ENCODE results near the gene LELP1. TPM values are rescaled to one million over a fixed set of nuclear protein-coding genes. Genes with fewer than 3 reads are reported as not detected.

The LELP1 gene
- total and polyA plus RNA-seq, 2 experiments from 2014 or later = not detected

DNA sequence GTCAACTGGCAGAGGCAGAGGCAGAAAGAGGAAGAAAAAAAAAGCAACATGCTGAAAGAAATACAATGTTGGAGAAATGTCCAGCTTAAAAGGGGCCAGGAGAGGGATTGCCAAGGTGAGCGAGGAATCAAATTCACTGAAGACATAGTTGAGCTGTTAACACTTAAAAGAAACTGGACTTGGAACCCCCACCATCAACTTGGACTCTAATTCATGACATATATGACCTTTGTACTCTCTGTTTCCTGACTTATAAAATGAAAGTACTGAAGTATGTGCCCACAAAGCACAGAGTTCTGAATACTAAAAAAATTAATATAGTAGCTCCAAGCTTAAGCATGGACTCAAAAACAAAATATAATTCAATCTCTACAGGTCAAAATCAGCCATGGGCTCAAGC is 30.2 kb downstream of the LELP1 start (continued):
- TF ChIP-seq ZNF462 (CRISPR knock-in tag; IDR thresholded peaks at IDR 0.05) (no peak), STAT1 (IDR thresholded peaks at IDR 0.05; ENCODE audit: unreplicated experiment) (no peak), EZH2 (IDR thresholded peaks at IDR 0.05; ENCODE audit: low read depth, unreplicated experiment) (no peak)
- TF ChIP-seq, protein P1, sequence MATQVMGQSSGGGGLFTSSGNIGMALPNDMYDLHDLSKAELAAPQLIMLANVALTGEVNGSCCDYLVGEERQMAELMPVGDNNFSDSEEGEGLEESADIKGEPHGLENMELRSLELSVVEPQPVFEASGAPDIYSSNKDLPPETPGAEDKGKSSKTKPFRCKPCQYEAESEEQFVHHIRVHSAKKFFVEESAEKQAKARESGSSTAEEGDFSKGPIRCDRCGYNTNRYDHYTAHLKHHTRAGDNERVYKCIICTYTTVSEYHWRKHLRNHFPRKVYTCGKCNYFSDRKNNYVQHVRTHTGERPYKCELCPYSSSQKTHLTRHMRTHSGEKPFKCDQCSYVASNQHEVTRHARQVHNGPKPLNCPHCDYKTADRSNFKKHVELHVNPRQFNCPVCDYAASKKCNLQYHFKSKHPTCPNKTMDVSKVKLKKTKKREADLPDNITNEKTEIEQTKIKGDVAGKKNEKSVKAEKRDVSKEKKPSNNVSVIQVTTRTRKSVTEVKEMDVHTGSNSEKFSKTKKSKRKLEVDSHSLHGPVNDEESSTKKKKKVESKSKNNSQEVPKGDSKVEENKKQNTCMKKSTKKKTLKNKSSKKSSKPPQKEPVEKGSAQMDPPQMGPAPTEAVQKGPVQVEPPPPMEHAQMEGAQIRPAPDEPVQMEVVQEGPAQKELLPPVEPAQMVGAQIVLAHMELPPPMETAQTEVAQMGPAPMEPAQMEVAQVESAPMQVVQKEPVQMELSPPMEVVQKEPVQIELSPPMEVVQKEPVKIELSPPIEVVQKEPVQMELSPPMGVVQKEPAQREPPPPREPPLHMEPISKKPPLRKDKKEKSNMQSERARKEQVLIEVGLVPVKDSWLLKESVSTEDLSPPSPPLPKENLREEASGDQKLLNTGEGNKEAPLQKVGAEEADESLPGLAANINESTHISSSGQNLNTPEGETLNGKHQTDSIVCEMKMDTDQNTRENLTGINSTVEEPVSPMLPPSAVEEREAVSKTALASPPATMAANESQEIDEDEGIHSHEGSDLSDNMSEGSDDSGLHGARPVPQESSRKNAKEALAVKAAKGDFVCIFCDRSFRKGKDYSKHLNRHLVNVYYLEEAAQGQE (IDR thresholded peaks at IDR 0.05; ENCODE audit: unreplicated experiment) = no peak

- DNase-seq (ENCODE audit: low spot score) = peak; percentile 51
- Mint-ChIP-seq H3K9me3 (no peaks in the 10 kb centered on the region), H3K4me1 (no peaks in the 10 kb centered on the region), H3K27ac (no peak overlapping the region), H3K4me3 (no peak overlapping the region), H3K27me3 (ENCODE audit: insufficient read depth, low read depth, poor library complexity) (no peaks in the 10 kb centered on the region), H3K36me3 (ENCODE audit: low read depth) (no peaks in the 10 kb centered on the region)
- peak; percentile 84 for ATAC-seq
- H3F3A ChIP-seq (replicated peaks; ENCODE audit: low read depth) = no peaks in the 10 kb centered on the region
- H4K20me1 ChIP-seq (replicated peaks; ENCODE audit: insufficient read depth) = no peaks in the 10 kb centered on the region
- H3K79me2 ChIP-seq (replicated peaks; ENCODE audit: insufficient read depth) = no peaks in the 10 kb centered on the region
- no peaks in the 10 kb centered on the region for H3K4me1 ChIP-seq (ENCODE audit: insufficient read depth)
- H3K27me3 ChIP-seq (ENCODE audit: insufficient read depth) = no peaks in the 10 kb centered on the region
- no peaks in the 10 kb centered on the region for H3K9me2 ChIP-seq (ENCODE audit: insufficient read depth)
- no peak overlapping the region for H3K4me2 ChIP-seq
- no peak for TF ChIP-seq POLR2AphosphoS5 (IDR thresholded peaks at IDR 0.05; ENCODE audit: low read depth)
- TF ChIP-seq, protein P2, sequence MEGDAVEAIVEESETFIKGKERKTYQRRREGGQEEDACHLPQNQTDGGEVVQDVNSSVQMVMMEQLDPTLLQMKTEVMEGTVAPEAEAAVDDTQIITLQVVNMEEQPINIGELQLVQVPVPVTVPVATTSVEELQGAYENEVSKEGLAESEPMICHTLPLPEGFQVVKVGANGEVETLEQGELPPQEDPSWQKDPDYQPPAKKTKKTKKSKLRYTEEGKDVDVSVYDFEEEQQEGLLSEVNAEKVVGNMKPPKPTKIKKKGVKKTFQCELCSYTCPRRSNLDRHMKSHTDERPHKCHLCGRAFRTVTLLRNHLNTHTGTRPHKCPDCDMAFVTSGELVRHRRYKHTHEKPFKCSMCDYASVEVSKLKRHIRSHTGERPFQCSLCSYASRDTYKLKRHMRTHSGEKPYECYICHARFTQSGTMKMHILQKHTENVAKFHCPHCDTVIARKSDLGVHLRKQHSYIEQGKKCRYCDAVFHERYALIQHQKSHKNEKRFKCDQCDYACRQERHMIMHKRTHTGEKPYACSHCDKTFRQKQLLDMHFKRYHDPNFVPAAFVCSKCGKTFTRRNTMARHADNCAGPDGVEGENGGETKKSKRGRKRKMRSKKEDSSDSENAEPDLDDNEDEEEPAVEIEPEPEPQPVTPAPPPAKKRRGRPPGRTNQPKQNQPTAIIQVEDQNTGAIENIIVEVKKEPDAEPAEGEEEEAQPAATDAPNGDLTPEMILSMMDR (conservative IDR thresholded peaks at IDR 0.05; ENCODE audit: low read depth in 2 of 2) = peak; percentile 47 to 64
- TF ChIP-seq JUNB (IDR thresholded peaks at IDR 0.05; ENCODE audit: unreplicated experiment) = no peak
- H3K36me3 ChIP-seq (ENCODE audit: insufficient read depth) = no peaks in the 10 kb centered on the region
- H2AFZ ChIP-seq = no peak overlapping the region
- no peak overlapping the region for H3K4me3 ChIP-seq
- H3K27ac ChIP-seq (ENCODE audit: low read depth) = no peak overlapping the region
Observed at GRCh38 chr1:153238527-153238926, 35.3 kb downstream of the LELP1 start.
